HepG2 (cell line): Measurements from ENCODE around the gene ATP2A3.

Experiments used
- BCL6 ChIP-seq: IDR thresholded peaks from 2 replicates; pipeline ENCODE4 v1.6.1; 2016; ENCODE audit warnings: missing genetic modification reagents, missing compliant biosample characterization
- CBFB ChIP-seq: sonication (generic); formaldehyde crosslinking; IDR thresholded peaks from 2 replicates; pipeline ENCODE4 v1.4.0; 2020; ENCODE audit warnings: missing genetic modification reagents
- CTCF ChIP-seq: sonication (generic); formaldehyde crosslinking; IDR thresholded peaks from 2 replicates; pipeline ENCODE4 v1.5.0; 2020; ENCODE audit warnings: mild to moderate bottlenecking, missing genetic modification reagents, moderate library complexity
- FIP1L1 ChIP-seq: fragments of 200-400 bp; formaldehyde crosslinking; IDR thresholded peaks from 2 replicates; pipeline ENCODE4 v1.6.1; 2018; ENCODE audit warnings: low read depth, mild to moderate bottlenecking, low read length, moderate library complexity, borderline replicate concordance; ENCODE audit not compliant: insufficient read depth
- GABPA ChIP-seq, 2 experiments: IDR thresholded peaks; 2 replicates each; pipeline ENCODE4 v1.6.1; 2011 to 2016; ENCODE audit warnings: low read depth in 2 of 2, low read length in 1 of 2, missing biosample characterization in 1 of 2, missing genetic modification characterization in 1 of 2
- MYNN ChIP-seq: sonication (generic); formaldehyde crosslinking; IDR thresholded peaks from 2 replicates; pipeline ENCODE4 v1.4.0; 2020; ENCODE audit warnings: mild to moderate bottlenecking, low read depth, missing genetic modification reagents
- NFE2L1 ChIP-seq: sonication (generic); formaldehyde crosslinking; IDR thresholded peaks from 2 replicates; pipeline ENCODE4 v1.4.0; 2020; ENCODE audit warnings: missing genetic modification reagents, mild to moderate bottlenecking, borderline replicate concordance
- NFE2L2 ChIP-seq: fragments of 150-350 bp; IDR thresholded peaks from 2 replicates; pipeline ENCODE4 v1.6.1; 2014; ENCODE audit warnings: low read length
- TSC22D2 ChIP-seq: sonication (generic); formaldehyde crosslinking; IDR thresholded peaks from 2 replicates; pipeline ENCODE4 v1.5.1; 2020; ENCODE audit warnings: missing genetic modification reagents, mild to moderate bottlenecking, borderline replicate concordance
- ZBTB40 ChIP-seq, 2 experiments: fragments of 450-650 bp in 1 of 2; sonication (generic) in 1 of 2; formaldehyde crosslinking in 1 of 2; IDR thresholded peaks; 2 replicates each; pipeline versions ENCODE4 v1.6.1 to v1.8.0; 2016 to 2022; ENCODE audit warnings: antibody characterized with exemption in 1 of 2, mild to moderate bottlenecking in 1 of 2, missing genetic modification reagents in 1 of 2
- ZEB1 ChIP-seq: IDR thresholded peaks from 2 replicates; pipeline ENCODE4 v1.6.1; 2012; ENCODE audit warnings: mild to moderate bottlenecking, low read depth, inconsistent platforms; ENCODE audit not compliant: insufficient replicate concordance
- ZNF496 ChIP-seq: sonication (generic); formaldehyde crosslinking; IDR thresholded peaks from 2 replicates; pipeline ENCODE4 v1.8.1; 2023; ENCODE audit warnings: mild to moderate bottlenecking, moderate library complexity, missing genetic modification reagents; ENCODE audit not compliant: insufficient replicate concordance
- ZNF709 ChIP-seq: sonication (generic); formaldehyde crosslinking; IDR thresholded peaks from 2 replicates; pipeline ENCODE4 v1.5.0; 2020; ENCODE audit warnings: mild to moderate bottlenecking, missing genetic modification reagents
- ZNF891 ChIP-seq: sonication (generic); formaldehyde crosslinking; IDR thresholded peaks from 2 replicates; pipeline ENCODE4 v1.5.0; 2020; ENCODE audit warnings: mild to moderate bottlenecking, missing genetic modification reagents

- TF ChIP-seq ZNF891 (CRISPR knock-in tag): no peak
- no peak for TF ChIP-seq CTCF (CRISPR knock-in tag)
- no peak for TF ChIP-seq TSC22D2 (CRISPR knock-in tag)
- TF ChIP-seq ZNF496 (CRISPR knock-in tag): no peak
- TF ChIP-seq NFE2L2: no peak
- no peak for TF ChIP-seq GABPA (IDR thresholded peaks at IDR 0.05; ENCODE audit: low read depth, low read length)
- TF ChIP-seq GABPA (CRISPR knock-in tag; IDR thresholded peaks at IDR 0.05; ENCODE audit: low read depth): no peak
- TF ChIP-seq FIP1L1: no peak
- no peak for TF ChIP-seq CBFB
- TF ChIP-seq NFE2L1 (CRISPR knock-in tag): no peak
- no peak for TF ChIP-seq ZBTB40 (IDR thresholded peaks at IDR 0.05)
- TF ChIP-seq ZBTB40 (CRISPR knock-in tag; IDR thresholded peaks at IDR 0.05): no peak; the same call in 1 of the 2 replicates
- no peak for TF ChIP-seq MYNN (CRISPR knock-in tag)
- TF ChIP-seq BCL6 (CRISPR knock-in tag): no peak
- no peak for TF ChIP-seq ZNF709
- no peak for TF ChIP-seq ZEB1
These were observed 38.9 kb upstream of the ATP2A3 start for GRCh38 chr17:4003131-4003500.
